ENCODE results near the gene TFAP2A. TPM values are rescaled to one million over a fixed set of nuclear protein-coding genes. Genes with fewer than 3 reads are reported as not detected.

TFAP2A gene
- total RNA-seq, 1 experiment from 2014 or later = 24.3 TPM

DNA sequence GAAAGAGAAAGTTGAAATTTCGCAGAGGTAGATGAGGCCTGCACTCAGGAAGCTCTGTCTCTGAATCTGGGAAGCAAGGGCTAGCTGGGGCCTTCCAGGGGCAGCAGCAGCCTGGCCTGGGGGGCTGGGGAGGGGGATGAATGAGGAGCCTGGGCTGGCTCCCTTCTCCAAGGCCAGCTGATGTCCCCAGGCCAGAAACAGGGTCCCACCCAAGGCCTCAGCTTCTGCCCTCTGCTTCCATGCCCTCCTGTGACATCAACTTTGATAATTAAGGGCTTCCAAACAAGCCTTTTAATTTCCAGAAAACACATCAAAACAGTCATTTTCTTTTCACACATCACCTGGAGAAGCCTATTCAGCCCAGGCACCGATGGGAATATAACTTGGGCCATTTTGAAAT, 15.4 kb downstream of the TFAP2A start:
- no peak overlapping the region for H2AFZ ChIP-seq (ENCODE audit: low read depth, low read length, poor library complexity, severe bottlenecking)
- DNase-seq (ENCODE audit: low read depth, low spot score) (no peak), ATAC-seq (no peak)
- H3K4me2 ChIP-seq (ENCODE audit: low read length) = no peak overlapping the region
- intact Hi-C loops (cut with micrococcal nuclease) = no loop called here
- ChIA-PET RAD21 (ENCODE audit: low non-redundant PET in 1 of 2, low total read pairs in 2 of 2, uncharacterized antibody in 2 of 2, unreplicated experiment in 2 of 2) (no interaction called here), POLR2A (no interaction called here), CTCF (no interaction called here)
- H3K36me3 ChIP-seq (ENCODE audit: control insufficient read depth in 1 of 2, insufficient read depth in 2 of 2, low read length in 2 of 2) = peaks cover 7 to 11% of the 10 kb centered on the region in 2 experiments; a peak in 3 of 4 replicates
- BruUV-seq (replicated peaks) = no TSS peak
- no peak overlapping the region for H3K27ac ChIP-seq (ENCODE audit: low read depth, low read length)
- peaks cover 13% of the 10 kb centered on the region; the same call in 1 of the 2 replicates for H3K79me2 ChIP-seq (ENCODE audit: insufficient read depth, low read length)
- H3K9ac ChIP-seq (ENCODE audit: low read length) = no peak overlapping the region
- peaks cover 8 to 22% of the 10 kb centered on the region in 2 experiments; a peak in 3 of 4 replicates for H3K4me1 ChIP-seq (ENCODE audit: control insufficient read depth in 1 of 2, insufficient read depth in 2 of 2, low read length in 2 of 2)
- H3K9me3 ChIP-seq (ENCODE audit: control insufficient read depth in 1 of 2, insufficient read depth in 1 of 2, low read depth in 1 of 2, low read length in 2 of 2) = no peaks in the 10 kb centered on the region
- H3K9me2 ChIP-seq (ENCODE audit: insufficient read depth) = no peaks in the 10 kb centered on the region
- no peaks in the 10 kb centered on the region for H3K27me3 ChIP-seq (ENCODE audit: insufficient read depth, low read length)
- no peaks in the 10 kb centered on the region for H4K20me1 ChIP-seq (ENCODE audit: insufficient read depth)
- no peak overlapping the region for H3K4me3 ChIP-seq (replicated peaks in 1 of 2; ENCODE audit: low read depth in 1 of 2, low read length in 2 of 2)
- TF ChIP-seq MAX (IDR thresholded peaks at IDR 0.05) (no peak), FOSL1 (IDR thresholded peaks at IDR 0.05; ENCODE audit: low read depth) (no peak), EZH2 (IDR thresholded peaks at IDR 0.05) (no peak), SP1 (IDR thresholded peaks at IDR 0.05; ENCODE audit: low read depth) (no peak), CEBPB (IDR thresholded peaks at IDR 0.05; ENCODE audit: low read depth) (no peak), RAD21 (IDR thresholded peaks at IDR 0.05; ENCODE audit: low read depth) (no peak), TCF7L2 (IDR thresholded peaks at IDR 0.05; ENCODE audit: borderline replicate concordance, extremely low read depth, insufficient read depth, insufficient read length) (no peak), CTCF (IDR thresholded peaks at IDR 0.05 in 2 of 3, conservative IDR thresholded peaks at IDR 0.05 in 1 of 3; ENCODE audit: borderline replicate concordance in 1 of 3, insufficient read depth in 1 of 3, low read depth in 2 of 3, low read length in 2 of 3) (no peak), EGR1 (IDR thresholded peaks at IDR 0.05; ENCODE audit: low read depth) (no peak), POLR2AphosphoS5 (IDR thresholded peaks at IDR 0.05; ENCODE audit: low read depth, low read length) (no peak)
- TF ChIP-seq, protein P1, sequence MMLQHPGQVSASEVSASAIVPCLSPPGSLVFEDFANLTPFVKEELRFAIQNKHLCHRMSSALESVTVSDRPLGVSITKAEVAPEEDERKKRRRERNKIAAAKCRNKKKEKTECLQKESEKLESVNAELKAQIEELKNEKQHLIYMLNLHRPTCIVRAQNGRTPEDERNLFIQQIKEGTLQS (IDR thresholded peaks at IDR 0.05) = no peak
